ENCODE data around the gene PGBD2. TPM values are rescaled to one million over a fixed set of nuclear protein-coding genes. Genes with fewer than 3 reads are reported as not detected.

PGBD2 gene
- total RNA-seq, 1 experiment from 2014 or later = 6.5 TPM

- no peak for TF ChIP-seq HMGXB4 (CRISPR knock-in tag; IDR thresholded peaks at IDR 0.05)
These were observed 44.4 kb upstream of the PGBD2 start (continued) for GRCh38 chr1:248861616-248862015.

- peaks cover 52% of the 10 kb centered on the region for H3K27me3 Mint-ChIP-seq (ENCODE audit: low read depth)
- ATAC-seq (no peak), DNase-seq (ENCODE audit: low spot score) (no peak)
These were observed 43.4 kb upstream of the PGBD2 start for GRCh38 chr1:248862695-248862997.

More at GRCh38 chr1:248862695-248862997, 43.4 kb upstream of the PGBD2 start:
- no peaks in the 10 kb centered on the region for H3K36me3 Mint-ChIP-seq
- H3K4me1 Mint-ChIP-seq = peaks cover 20% of the 10 kb centered on the region
- H3K9me3 Mint-ChIP-seq = peaks cover 3% of the 10 kb centered on the region
- TF ChIP-seq ETV6 (CRISPR knock-in tag; IDR thresholded peaks at IDR 0.05) (no peak), ESRRA (CRISPR knock-in tag; IDR thresholded peaks at IDR 0.05; ENCODE audit: borderline replicate concordance) (no peak), ARID4B (CRISPR knock-in tag; IDR thresholded peaks at IDR 0.05; ENCODE audit: borderline replicate concordance) (no peak), ZNF232 (CRISPR knock-in tag; IDR thresholded peaks at IDR 0.05) (no peak), ZNF281 (CRISPR knock-in tag; IDR thresholded peaks at IDR 0.05) (no peak), ZBTB21 (CRISPR knock-in tag; IDR thresholded peaks at IDR 0.05; ENCODE audit: borderline replicate concordance) (no peak), PRDM15 (CRISPR knock-in tag; IDR thresholded peaks at IDR 0.05) (no peak)
- ChIA-PET CTCF (interaction anchor here (1.0 to 2.8 kb wide), 3 partner anchors 11 to 44 kb away, joined by 4 to 11 read pairs (median 4); no protein-coding TSS in a partner anchor), POLR2A (interaction anchor here (2.0 kb wide), 1 partner anchor 10 kb away, joined by 10 read pairs; no protein-coding TSS in a partner anchor)
- no peak overlapping the region for H3K27ac Mint-ChIP-seq
- H3K4me3 Mint-ChIP-seq = peak overlapping the region; percentile 79
